Transverse colon (tissue), 4 donors: ENCODE results near the gene CDC42BPG. TPM values are rescaled to one million over a fixed set of nuclear protein-coding genes. Genes with fewer than 3 reads are reported as not detected.

Experiments used
- DNase-seq: peaks from one replicate; pipeline ENCODE4 v3.0.0-alpha.2; 2019
- H3K27ac ChIP-seq, 4 donors: fragments of 200-600 bp; sonication (generic); 2 replicates each; pipeline ENCODE4 v1.5.1; 2016 to 2018; ENCODE audit warnings: inconsistent platforms in 4 of 4
- H3K27me3 ChIP-seq: fragments of 200-600 bp; sonication (generic); 2 replicates; pipeline ENCODE4 v1.5.1; 2017; ENCODE audit warnings: inconsistent platforms
- H3K36me3 ChIP-seq, 4 donors: fragments of 200-600 bp; sonication (generic); 2 replicates each; pipeline ENCODE4 v1.5.1; 2017 to 2019; ENCODE audit warnings: inconsistent platforms in 4 of 4
- H3K4me1 ChIP-seq, 4 donors: fragments of 200-600 bp; sonication (generic); 2 replicates each; pipeline ENCODE4 v1.5.1; 2017 to 2020; ENCODE audit warnings: inconsistent platforms in 4 of 4
- H3K4me3 ChIP-seq, 4 donors: fragments of 200-600 bp; sonication (generic); 1 replicate in 1 of 4; 2 replicates in 3 of 4; pipeline versions ENCODE4 v1.5.1 to v1.6.1; 2017 to 2019; ENCODE audit warnings: inconsistent platforms in 4 of 4
- H3K9me3 ChIP-seq, 2 donors: fragments of 200-600 bp; sonication (generic); 2 replicates each; pipeline ENCODE4 v1.5.1; 2017 to 2019; ENCODE audit warnings: inconsistent platforms in 2 of 2
- CTCF ChIP-seq, 5 experiments: fragments of 200-600 bp in 3 of 5; fragments of 450-650 bp in 2 of 5; sonication (generic) in 3 of 5; IDR thresholded peaks; 1 replicate in 2 of 5; 2 replicates in 3 of 5; pipeline ENCODE4 v1.5.1; 2016 to 2017; ENCODE audit warnings: antibody characterized with exemption in 5 of 5, inconsistent platforms in 3 of 5, mild to moderate bottlenecking in 2 of 5, moderate library complexity in 1 of 5
- EP300 ChIP-seq: sonication (generic); formaldehyde crosslinking; IDR thresholded peaks from one replicate; pipeline ENCODE4 v1.6.1; 2017; ENCODE audit warnings: antibody characterized with exemption, low read depth
- POLR2A ChIP-seq: fragments of 450-650 bp; IDR thresholded peaks from one replicate; pipeline ENCODE4 v1.6.1; 2016; ENCODE audit warnings: antibody characterized with exemption, mild to moderate bottlenecking, moderate library complexity
- POLR2AphosphoS5 ChIP-seq, 3 donors: sonication (generic); formaldehyde crosslinking; IDR thresholded peaks; one replicate each; pipeline ENCODE4 v1.6.1; 2016; ENCODE audit warnings: antibody characterized with exemption in 3 of 3
- WGBS, 2 donors: methylation state at CpG; one replicate each; pipeline ENCODE4 v1.1.5; 2018; ENCODE audit warnings: low coverage in 1 of 2; 5-methylcytosine and 5-hydroxymethylcytosine counted together
- in situ Hi-C, 4 donors: fragments of 200-750 bp; cut with MboI; loops; one replicate each; pipeline versions ENCODE4 v1.15.0 to v1.15.1; 2017; ENCODE audit warnings: low sequenced_read_pairs in 3 of 4, low pct_ligation_motif_present in 1 of 4, low pct_unique_long_range_greater_than_20kb in 1 of 4
- intact Hi-C: fragments of 100-400 bp; cut with DNase I; formaldehyde crosslinking; loops from one replicate; pipeline ENCODE4 v1.15.1; 2023; ENCODE audit warnings: low total_unique reads
- total RNA-seq, 4 donors: library from RNA; depleted of rRNA; stranded (reverse); fragments of >200 nt; gene quantifications; one replicate each; pipeline ENCODE4 v1.1.0, GENCODE V29; 2016

The CDC42BPG gene
- total RNA-seq, 4 donors from 2014 or later = 32.6 to 82.3 (median 46.9) TPM

GRCh38 chr11:64832467-64833197 lies 11.8 kb downstream of the CDC42BPG start:
- in situ Hi-C loops = no loop called here
- H3K4me3 ChIP-seq = no peak overlapping the region
- no peaks in the 10 kb centered on the region for H3K27me3 ChIP-seq
- no peaks in the 10 kb centered on the region for H3K4me1 ChIP-seq
- H3K36me3 ChIP-seq = peaks cover 0 to 7% (median 0%) of the 10 kb centered on the region in 4 donors
- TF ChIP-seq EP300 (no peak), POLR2AphosphoS5 (IDR thresholded peaks at IDR 0.05) (no peak), CTCF (IDR thresholded peaks at IDR 0.05) (no peak), POLR2A (no peak)
- H3K27ac ChIP-seq = no peak overlapping the region
- no peak for DNase-seq
- 94 to 100% methylated on average over 1 to 21 of the region's 21 CpGs for WGBS, 2 donors
- intact Hi-C loops = no loop called here
- no peaks in the 10 kb centered on the region for H3K9me3 ChIP-seq

DNA sequence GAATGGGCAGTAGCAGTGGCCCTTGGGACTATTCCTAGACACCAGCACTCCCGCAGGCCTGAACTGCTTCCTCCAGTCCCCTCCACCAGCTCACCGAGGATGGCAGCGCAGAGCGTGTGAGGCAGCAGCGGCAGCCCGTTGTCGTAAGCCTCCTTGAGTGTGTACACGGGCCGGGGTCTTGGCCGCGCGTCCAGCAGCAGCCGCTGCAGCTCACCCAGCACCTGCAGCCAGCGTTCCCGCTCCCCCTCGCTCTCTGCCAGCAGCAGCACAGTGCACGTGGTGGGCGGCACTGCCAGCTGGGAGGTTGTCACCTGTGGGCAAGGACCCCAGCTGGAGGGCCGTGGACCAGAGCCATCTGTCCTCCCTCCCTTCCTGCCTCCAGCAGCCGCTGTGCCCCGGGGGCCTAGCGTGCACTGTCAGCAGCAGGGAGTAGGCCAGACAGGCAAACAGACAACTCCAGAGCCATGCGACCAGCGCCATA lies 13.0 kb downstream of the CDC42BPG start:
- TF ChIP-seq POLR2AphosphoS5 (IDR thresholded peaks at IDR 0.05) (no peak), EP300 (no peak), POLR2A (no peak), CTCF (IDR thresholded peaks at IDR 0.05) (no peak)
- Histone ChIP-seq H3K4me3 (no peak overlapping the region), H3K9me3 (no peaks in the 10 kb centered on the region), H3K4me1 (no peaks in the 10 kb centered on the region), H3K27me3 (no peaks in the 10 kb centered on the region), H3K27ac (no peak overlapping the region), H3K36me3 (peaks cover 0 to 7% (median 0%) of the 10 kb centered on the region in 4 donors)
- intact Hi-C loops = no loop called here
- no peak for DNase-seq
- in situ Hi-C loops = no loop called here
- WGBS, 2 donors = 84 to 94% methylated on average over 3 to 7 of the region's 24 CpGs

DNA sequence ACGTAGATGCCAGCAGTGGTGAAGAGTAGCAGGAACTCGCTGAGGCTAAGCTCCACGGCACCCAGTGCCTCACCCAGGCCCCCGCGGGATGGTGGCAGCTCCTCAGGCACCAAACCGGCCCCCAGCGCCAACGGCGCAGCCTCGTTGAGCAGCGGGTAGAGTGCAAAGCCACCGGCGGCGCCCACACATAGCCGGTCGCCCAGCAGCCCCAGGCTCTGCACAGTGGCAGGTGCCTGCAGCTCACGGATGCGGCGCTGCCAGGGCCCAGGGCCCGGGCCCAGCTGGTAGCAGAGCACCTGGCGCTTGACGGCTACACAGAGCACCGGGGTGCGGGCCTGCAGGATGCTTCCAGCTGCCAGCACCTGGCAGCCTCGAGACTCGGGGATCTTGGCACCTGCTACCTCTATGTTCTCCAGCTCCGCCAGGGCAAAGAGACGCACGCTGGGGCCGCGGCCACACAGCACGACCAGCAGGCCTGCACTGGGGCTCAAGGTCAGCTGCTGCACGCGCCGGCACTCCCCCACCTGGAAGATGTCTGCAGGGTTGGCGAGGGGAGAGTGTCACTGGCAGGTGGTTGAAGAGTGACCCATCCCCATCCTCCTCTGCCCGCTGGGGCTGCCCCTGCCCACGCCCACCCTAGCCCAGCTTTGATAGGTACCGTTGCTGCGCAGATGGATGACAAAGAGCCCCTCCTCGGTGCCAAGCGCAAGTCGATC lies 14.8 kb downstream of the CDC42BPG start:
- in situ Hi-C loops = no loop called here
- 92% methylated on average over 30 of the region's 43 CpGs; no CpG with 5 or more reads in 1 of the 2 donors for WGBS, 2 donors
- Histone ChIP-seq H3K27ac (no peak overlapping the region), H3K27me3 (no peaks in the 10 kb centered on the region), H3K4me1 (no peaks in the 10 kb centered on the region), H3K36me3 (peaks cover 0 to 7% (median 0%) of the 10 kb centered on the region in 4 donors), H3K9me3 (no peaks in the 10 kb centered on the region), H3K4me3 (no peak overlapping the region)
- DNase-seq = no peak
- intact Hi-C loops = no loop called here
- no peak for TF ChIP-seq POLR2AphosphoS5 (IDR thresholded peaks at IDR 0.05)
- TF ChIP-seq CTCF (IDR thresholded peaks at IDR 0.05) = no peak
- no peak for TF ChIP-seq POLR2A
- TF ChIP-seq EP300 = no peak

GRCh38 chr11:64827451-64827839 lies 17.0 kb downstream of the CDC42BPG start:
- Histone ChIP-seq H3K4me3 (no peak overlapping the region), H3K27me3 (no peaks in the 10 kb centered on the region), H3K9me3 (no peaks in the 10 kb centered on the region), H3K36me3 (peaks cover 0 to 7% (median 0%) of the 10 kb centered on the region in 4 donors), H3K27ac (no peak overlapping the region), H3K4me1 (no peaks in the 10 kb centered on the region)
- in situ Hi-C loops = no loop called here
- 88% methylated on average over 22 of the region's 22 CpGs; no CpG with 5 or more reads in 1 of the 2 donors for WGBS, 2 donors
- TF ChIP-seq POLR2AphosphoS5 (IDR thresholded peaks at IDR 0.05) (no peak), POLR2A (no peak), CTCF (IDR thresholded peaks at IDR 0.05) (no peak), EP300 (no peak)
- no peak for DNase-seq
- intact Hi-C loops = no loop called here
